ENCODE results near the gene ATP6V0B.

The ATP6V0B gene

DNA sequence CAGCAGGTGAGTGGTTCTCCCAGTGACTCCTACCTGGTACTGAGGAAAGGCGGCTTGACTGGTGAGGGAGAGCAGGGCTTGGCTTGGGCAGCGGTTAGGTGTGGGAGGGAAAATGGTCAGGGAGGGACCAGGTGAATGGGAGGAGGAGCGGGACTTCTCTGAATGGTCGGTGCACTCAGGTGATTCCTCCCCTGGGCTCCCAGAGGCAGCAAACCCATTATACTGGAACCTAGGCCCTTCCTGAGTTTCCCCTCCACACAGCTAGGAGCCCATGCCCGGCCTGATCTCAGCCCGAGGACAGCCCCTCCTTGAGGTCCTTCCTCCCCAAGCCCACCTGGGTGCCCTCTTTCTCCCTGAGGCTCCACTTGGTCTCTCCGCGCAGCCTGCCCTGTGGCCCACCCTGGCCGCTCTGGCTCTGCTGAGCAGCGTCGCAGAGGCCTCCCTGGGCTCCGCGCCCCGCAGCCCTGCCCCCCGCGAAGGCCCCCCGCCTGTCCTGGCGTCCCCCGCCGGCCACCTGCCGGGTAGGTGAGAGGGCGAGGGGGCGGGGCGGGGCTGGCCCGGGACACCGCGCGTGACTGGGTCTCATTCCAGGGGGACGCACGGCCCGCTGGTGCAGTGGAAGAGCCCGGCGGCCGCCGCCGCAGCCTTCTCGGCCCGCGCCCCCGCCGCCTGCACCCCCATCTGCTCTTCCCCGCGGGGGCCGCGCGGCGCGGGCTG lies 38.9 kb upstream of the ATP6V0B start:
- Histone ChIP-seq H3K27me3 (ENCODE audit: control insufficient read depth, insufficient read depth, low read length) (peaks cover 14% of the 10 kb centered on the region), H3K36me3 (ENCODE audit: control insufficient read depth, low read depth, low read length) (no peaks in the 10 kb centered on the region)

DNA sequence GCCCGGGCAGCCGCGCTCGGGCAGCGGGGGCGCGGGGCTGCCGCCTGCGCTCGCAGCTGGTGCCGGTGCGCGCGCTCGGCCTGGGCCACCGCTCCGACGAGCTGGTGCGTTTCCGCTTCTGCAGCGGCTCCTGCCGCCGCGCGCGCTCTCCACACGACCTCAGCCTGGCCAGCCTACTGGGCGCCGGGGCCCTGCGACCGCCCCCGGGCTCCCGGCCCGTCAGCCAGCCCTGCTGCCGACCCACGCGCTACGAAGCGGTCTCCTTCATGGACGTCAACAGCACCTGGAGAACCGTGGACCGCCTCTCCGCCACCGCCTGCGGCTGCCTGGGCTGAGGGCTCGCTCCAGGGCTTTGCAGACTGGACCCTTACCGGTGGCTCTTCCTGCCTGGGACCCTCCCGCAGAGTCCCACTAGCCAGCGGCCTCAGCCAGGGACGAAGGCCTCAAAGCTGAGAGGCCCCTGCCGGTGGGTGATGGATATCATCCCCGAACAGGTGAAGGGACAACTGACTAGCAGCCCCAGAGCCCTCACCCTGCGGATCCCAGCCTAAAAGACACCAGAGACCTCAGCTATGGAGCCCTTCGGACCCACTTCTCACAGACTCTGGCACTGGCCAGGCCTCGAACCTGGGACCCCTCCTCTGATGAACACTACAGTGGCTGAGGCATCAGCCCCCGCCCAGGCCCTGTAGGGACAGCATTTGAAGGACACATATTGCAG lies 38.2 kb upstream of the ATP6V0B start:
- Histone ChIP-seq H3K4me3 (ENCODE audit: low read length) (peak overlapping the region; percentile 49), H3K4me1 (ENCODE audit: control insufficient read depth, low read depth, low read length) (peaks cover 23% of the 10 kb centered on the region), H3K27ac (ENCODE audit: low read length) (no peak overlapping the region), H3K9me3 (ENCODE audit: control insufficient read depth, low read depth, low read length) (no peaks in the 10 kb centered on the region), H3K9ac (ENCODE audit: low read length) (no peak overlapping the region), H3K27me3 (ENCODE audit: control insufficient read depth, insufficient read depth, low read length) (peaks cover 14% of the 10 kb centered on the region), H3K36me3 (ENCODE audit: control insufficient read depth, low read depth, low read length) (no peaks in the 10 kb centered on the region)

More for the DNA sequence above, 38.9 kb upstream of the ATP6V0B start:
- H3K4me1 ChIP-seq (ENCODE audit: control insufficient read depth, low read depth, low read length): peaks cover 23% of the 10 kb centered on the region
- no peak overlapping the region for H3K27ac ChIP-seq (ENCODE audit: low read length)
- H3K9me3 ChIP-seq (ENCODE audit: control insufficient read depth, low read depth, low read length): no peaks in the 10 kb centered on the region
- H3K4me3 ChIP-seq (ENCODE audit: low read length): peak overlapping the region; percentile 53
- no peak overlapping the region for H3K9ac ChIP-seq (ENCODE audit: low read length)

- peaks cover 9% of the 10 kb centered on the region for H3K27me3 ChIP-seq (ENCODE audit: control insufficient read depth, insufficient read depth, low read length)
- no peak overlapping the region for H3K4me3 ChIP-seq (ENCODE audit: low read length)
- peaks cover 23% of the 10 kb centered on the region for H3K4me1 ChIP-seq (ENCODE audit: control insufficient read depth, low read depth, low read length)
- no peak overlapping the region for H3K9ac ChIP-seq (ENCODE audit: low read length)
- H3K27ac ChIP-seq (ENCODE audit: low read length): no peak overlapping the region
- no peaks in the 10 kb centered on the region for H3K36me3 ChIP-seq (ENCODE audit: control insufficient read depth, low read depth, low read length)
- no peaks in the 10 kb centered on the region for H3K9me3 ChIP-seq (ENCODE audit: control insufficient read depth, low read depth, low read length)
Observed at GRCh38 chr1:43937179-43937865, 37.4 kb upstream of the ATP6V0B start.

DNA sequence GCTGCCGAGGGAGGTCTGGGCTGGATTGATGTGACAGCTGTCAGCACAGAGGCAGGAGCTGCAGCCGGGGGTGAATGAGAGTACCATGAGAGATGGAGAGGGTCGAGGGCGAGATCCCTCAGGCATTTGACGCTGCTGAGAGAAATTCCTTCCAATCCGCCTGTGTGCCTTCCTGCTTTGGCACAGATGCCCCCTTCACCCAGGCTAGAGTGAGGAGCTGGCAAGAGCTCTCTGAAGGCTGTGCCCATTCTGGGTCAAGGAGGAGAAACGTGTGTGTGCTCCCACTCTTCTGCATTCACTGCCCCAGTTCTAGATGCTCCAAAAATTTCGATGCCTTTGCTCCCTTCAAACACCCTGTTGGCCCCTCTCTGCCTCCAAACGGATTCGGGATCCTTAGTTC lies 36.4 kb upstream of the ATP6V0B start:
- Histone ChIP-seq H3K27ac (ENCODE audit: low read length) (no peak overlapping the region), H3K36me3 (ENCODE audit: control insufficient read depth, low read depth, low read length) (no peaks in the 10 kb centered on the region), H3K9me3 (ENCODE audit: control insufficient read depth, low read depth, low read length) (no peaks in the 10 kb centered on the region), H3K27me3 (ENCODE audit: control insufficient read depth, insufficient read depth, low read length) (no peaks in the 10 kb centered on the region), H3K4me3 (ENCODE audit: low read length) (no peak overlapping the region), H3K9ac (ENCODE audit: low read length) (no peak overlapping the region), H3K4me1 (ENCODE audit: control insufficient read depth, low read depth, low read length) (peaks cover 20% of the 10 kb centered on the region)

GRCh38 chr1:43938892-43939587 lies 35.7 kb upstream of the ATP6V0B start:
- no peaks in the 10 kb centered on the region for H3K27me3 ChIP-seq (ENCODE audit: control insufficient read depth, insufficient read depth, low read length)
- H3K4me3 ChIP-seq (ENCODE audit: low read length): no peak overlapping the region
- no peak overlapping the region for H3K9ac ChIP-seq (ENCODE audit: low read length)
- no peaks in the 10 kb centered on the region for H3K9me3 ChIP-seq (ENCODE audit: control insufficient read depth, low read depth, low read length)
- H3K4me1 ChIP-seq (ENCODE audit: control insufficient read depth, low read depth, low read length): peaks cover 23% of the 10 kb centered on the region
- H3K27ac ChIP-seq (ENCODE audit: low read length): no peak overlapping the region
- no peaks in the 10 kb centered on the region for H3K36me3 ChIP-seq (ENCODE audit: control insufficient read depth, low read depth, low read length)

DNA sequence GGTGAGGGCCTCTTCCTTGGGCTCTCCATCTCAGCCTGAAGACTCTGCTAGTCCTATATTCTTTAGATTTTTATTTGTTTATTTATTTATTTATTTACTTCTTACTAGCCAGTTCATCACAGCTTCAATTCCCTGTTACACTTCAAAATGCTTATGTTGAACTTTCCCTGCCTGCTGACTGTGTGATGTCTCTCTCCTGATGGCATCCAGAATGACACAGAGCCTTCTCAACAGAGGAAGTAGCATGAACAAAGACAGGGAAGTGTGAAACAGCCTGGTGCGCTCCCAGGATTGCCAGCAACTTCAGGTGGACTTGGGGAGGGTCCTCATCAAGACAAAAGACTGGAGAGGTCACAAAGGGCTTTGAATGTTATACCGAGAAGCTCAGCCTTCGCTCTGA lies 32.3 kb upstream of the ATP6V0B start:
- Histone ChIP-seq H3K9me3 (ENCODE audit: control insufficient read depth, low read depth, low read length) (no peaks in the 10 kb centered on the region), H3K27ac (ENCODE audit: low read length) (no peak overlapping the region), H3K9ac (ENCODE audit: low read length) (no peak overlapping the region)

GRCh38 chr1:43944860-43945259 lies 29.9 kb upstream of the ATP6V0B start:
- no peak overlapping the region for H3K4me3 ChIP-seq (ENCODE audit: low read length)
- no peaks in the 10 kb centered on the region for H3K9me3 ChIP-seq (ENCODE audit: control insufficient read depth, low read depth, low read length)
- no peak overlapping the region for H3K9ac ChIP-seq (ENCODE audit: low read length)
- H3K4me1 ChIP-seq (ENCODE audit: control insufficient read depth, low read depth, low read length): peaks cover 9% of the 10 kb centered on the region
- H3K36me3 ChIP-seq (ENCODE audit: control insufficient read depth, low read depth, low read length): no peaks in the 10 kb centered on the region
- H3K27ac ChIP-seq (ENCODE audit: low read length): no peak overlapping the region
- no peaks in the 10 kb centered on the region for H3K27me3 ChIP-seq (ENCODE audit: control insufficient read depth, insufficient read depth, low read length)

More for the DNA sequence above, 32.3 kb upstream of the ATP6V0B start:
- H3K36me3 ChIP-seq (ENCODE audit: control insufficient read depth, low read depth, low read length): no peaks in the 10 kb centered on the region
- H3K27me3 ChIP-seq (ENCODE audit: control insufficient read depth, insufficient read depth, low read length): no peaks in the 10 kb centered on the region
- peaks cover 9% of the 10 kb centered on the region for H3K4me1 ChIP-seq (ENCODE audit: control insufficient read depth, low read depth, low read length)
- H3K4me3 ChIP-seq (ENCODE audit: low read length): no peak overlapping the region

GRCh38 chr1:43945674-43946235 lies 29.0 kb upstream of the ATP6V0B start:
- H3K9me3 ChIP-seq (ENCODE audit: control insufficient read depth, low read depth, low read length): no peaks in the 10 kb centered on the region
- H3K4me1 ChIP-seq (ENCODE audit: control insufficient read depth, low read depth, low read length): peaks cover 9% of the 10 kb centered on the region
- H3K27me3 ChIP-seq (ENCODE audit: control insufficient read depth, insufficient read depth, low read length): no peaks in the 10 kb centered on the region
- H3K27ac ChIP-seq (ENCODE audit: low read length): no peak overlapping the region
- H3K36me3 ChIP-seq (ENCODE audit: control insufficient read depth, low read depth, low read length): no peaks in the 10 kb centered on the region
- H3K9ac ChIP-seq (ENCODE audit: low read length): no peak overlapping the region
- H3K4me3 ChIP-seq (ENCODE audit: low read length): peak overlapping the region; percentile 76

DNA sequence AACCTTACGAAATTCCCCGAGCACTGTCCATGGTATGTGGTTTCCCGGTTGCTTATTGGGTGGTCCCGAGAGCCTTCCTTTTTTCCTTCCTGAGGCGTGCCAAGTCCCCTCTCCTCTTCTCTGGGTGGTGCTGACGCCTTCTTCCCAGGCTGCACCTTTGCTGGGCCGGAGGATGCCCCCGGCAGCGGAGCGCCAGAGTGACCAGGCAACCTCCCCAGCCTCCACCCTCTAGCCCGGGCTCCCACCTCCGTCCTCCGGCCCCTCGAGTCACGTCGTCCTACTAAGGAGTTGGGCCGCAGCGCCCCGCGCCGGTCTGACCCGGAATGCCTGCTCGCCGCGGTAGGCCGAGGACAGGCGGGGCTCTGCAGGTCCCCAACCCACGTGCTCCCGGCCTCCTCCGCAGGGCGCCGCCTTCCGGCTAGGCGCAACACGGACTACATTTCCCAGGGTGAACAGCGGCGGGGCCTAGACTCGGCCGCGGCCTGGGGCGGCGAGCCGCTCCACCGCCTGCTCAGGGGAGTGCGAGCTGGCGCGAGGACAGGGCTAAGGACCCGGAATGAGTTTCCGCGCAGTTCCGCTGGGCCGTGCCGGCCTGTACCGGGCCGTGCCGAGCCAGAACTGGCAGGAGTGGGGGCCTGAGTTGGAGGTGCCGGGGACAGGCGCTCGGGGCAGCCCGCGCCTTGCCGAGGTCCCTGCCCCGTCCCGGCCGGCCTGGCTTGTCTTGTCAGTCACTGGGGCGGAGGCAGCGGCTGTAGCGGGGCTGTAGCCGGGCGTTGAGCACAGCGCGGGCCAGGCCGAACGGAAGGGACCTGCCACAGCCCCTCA lies 28.3 kb upstream of the ATP6V0B start, which contains the start of gene IPO13:
Gene IPO13 (plus strand): TSS at position 715 of the 825 bp plus-strand sequence. CDS start 651 bp downstream, outside the sequence.
- H3K9ac ChIP-seq (ENCODE audit: low read length): peak within 1 kb of the TSS; percentile 80
- H3K27ac ChIP-seq (ENCODE audit: low read length): peak within 1 kb of the TSS; percentile 94
- H3K36me3 ChIP-seq (ENCODE audit: control insufficient read depth, low read depth, low read length): no peaks in the 10 kb centered on the region
- no peaks in the 10 kb centered on the region for H3K27me3 ChIP-seq (ENCODE audit: control insufficient read depth, insufficient read depth, low read length)
- H3K9me3 ChIP-seq (ENCODE audit: control insufficient read depth, low read depth, low read length): no peaks in the 10 kb centered on the region
- H3K4me3 ChIP-seq (ENCODE audit: low read length): peak within 1 kb of the TSS; percentile 76
- H3K4me1 ChIP-seq (ENCODE audit: control insufficient read depth, low read depth, low read length): peaks cover 9% of the 10 kb centered on the region

- H3K9me3 ChIP-seq (ENCODE audit: control insufficient read depth, low read depth, low read length): no peaks in the 10 kb centered on the region
- H3K4me1 ChIP-seq (ENCODE audit: control insufficient read depth, low read depth, low read length): peaks cover 9% of the 10 kb centered on the region
- no peak overlapping the region for H3K27ac ChIP-seq (ENCODE audit: low read length)
- H3K27me3 ChIP-seq (ENCODE audit: control insufficient read depth, insufficient read depth, low read length): no peaks in the 10 kb centered on the region
- H3K4me3 ChIP-seq (ENCODE audit: low read length): peak overlapping the region; percentile 76
- no peaks in the 10 kb centered on the region for H3K36me3 ChIP-seq (ENCODE audit: control insufficient read depth, low read depth, low read length)
- H3K9ac ChIP-seq (ENCODE audit: low read length): peak overlapping the region; percentile 80
Observed at GRCh38 chr1:43947061-43947873, 27.5 kb upstream of the ATP6V0B start.
